Activated naive CD4-positive, alpha-beta T cell treated with anti-CD3 and anti-CD28 coated beads, Interleukin-2, amount 50 U/mL, for 72 hours (primary cell): ENCODE data around the gene ANKS1B. TPM values are rescaled to one million over a fixed set of nuclear protein-coding genes. Genes with fewer than 3 reads are reported as not detected.

Experiments used
- ATAC-seq, 2 donors: fragments of 150-1000 bp; cut with Tn5 transposase; 2 replicates each; pipeline ENCODE4 v1.10.0; 2021; ENCODE audit warnings: mild to moderate bottlenecking in 2 of 2, moderate library complexity in 2 of 2
- DNase-seq, 2 donors: peaks; one replicate each; pipeline ENCODE4 v3.0.0; 2021 to 2022; ENCODE audit warnings: low spot score in 2 of 2
- H3K27ac Mint-ChIP-seq, 2 donors: one replicate each; pipeline ENCODE4 v1.8.0; 2022; ENCODE audit warnings: mild to moderate bottlenecking in 2 of 2, mixed read lengths in 2 of 2
- H3K36me3 Mint-ChIP-seq, 2 donors: one replicate each; pipeline ENCODE4 v1.8.0; 2022; ENCODE audit warnings: mixed read lengths in 2 of 2
- H3K9me3 Mint-ChIP-seq, 2 donors: one replicate each; pipeline ENCODE4 v1.8.0; 2022; ENCODE audit warnings: mixed read lengths in 2 of 2
- total RNA-seq, 2 donors: library from RNA; stranded (reverse); gene quantifications; one replicate each; pipeline ENCODE4 v1.2.3, GENCODE V29; 2022

ANKS1B gene
- total RNA-seq, 2 donors from 2014 or later: 0.16 TPM; not detected in 1

- Mint-ChIP-seq H3K27ac (no peak overlapping the region), H3K9me3 (no peaks in the 10 kb centered on the region), H3K36me3 (no peaks in the 10 kb centered on the region)
- ATAC-seq (no peak), DNase-seq (no peak)
These were observed 1036.3 kb downstream of the ANKS1B start for GRCh38 chr12:98948343-98948949.

DNA sequence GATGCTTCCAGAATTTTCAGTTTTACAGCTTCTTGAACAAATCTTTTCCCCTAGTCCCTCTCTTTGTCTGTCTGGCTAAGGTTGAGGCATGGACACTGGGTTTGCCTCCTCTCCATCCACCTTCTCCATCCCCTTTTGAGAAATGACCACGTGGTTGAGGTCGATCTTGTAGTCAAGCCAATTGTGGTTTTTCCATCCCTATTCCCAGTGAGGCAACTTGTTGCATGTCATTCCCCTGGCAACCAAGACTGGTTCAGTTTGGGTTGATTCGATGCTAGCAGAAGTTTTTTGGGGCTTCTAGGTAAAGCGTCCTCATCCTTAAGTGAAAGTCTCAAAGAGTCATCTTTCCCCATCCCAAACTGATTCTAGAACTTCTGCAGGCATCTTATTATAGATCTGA is 1038.9 kb downstream of the ANKS1B start:
- Mint-ChIP-seq H3K27ac (no peak overlapping the region), H3K36me3 (no peaks in the 10 kb centered on the region), H3K9me3 (no peaks in the 10 kb centered on the region)
- DNase-seq: no peak
- no peak for ATAC-seq

DNA sequence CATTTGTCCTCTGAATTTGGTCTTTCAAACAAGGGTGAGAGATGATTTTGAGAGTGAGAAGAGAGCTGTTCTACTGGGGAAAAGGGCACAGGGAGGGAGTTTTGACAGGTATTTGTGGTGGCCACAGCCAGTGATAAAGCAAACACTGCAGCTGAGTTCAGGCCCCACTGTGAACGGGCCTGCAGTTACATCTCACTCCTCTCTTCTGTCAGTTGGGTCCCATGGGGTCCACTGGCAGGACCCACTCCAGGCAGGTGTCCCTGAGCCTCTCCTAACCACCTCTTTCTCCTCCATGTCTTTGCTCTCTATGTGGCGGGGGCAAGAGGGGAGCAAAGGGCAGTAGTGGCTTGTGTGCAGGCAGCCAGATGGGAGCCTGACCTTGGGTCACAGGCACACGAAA is 1044.8 kb downstream of the ANKS1B start:
- no peak for ATAC-seq
- DNase-seq: no peak
- Mint-ChIP-seq H3K36me3 (no peaks in the 10 kb centered on the region), H3K27ac (no peak overlapping the region), H3K9me3 (no peaks in the 10 kb centered on the region)

DNA sequence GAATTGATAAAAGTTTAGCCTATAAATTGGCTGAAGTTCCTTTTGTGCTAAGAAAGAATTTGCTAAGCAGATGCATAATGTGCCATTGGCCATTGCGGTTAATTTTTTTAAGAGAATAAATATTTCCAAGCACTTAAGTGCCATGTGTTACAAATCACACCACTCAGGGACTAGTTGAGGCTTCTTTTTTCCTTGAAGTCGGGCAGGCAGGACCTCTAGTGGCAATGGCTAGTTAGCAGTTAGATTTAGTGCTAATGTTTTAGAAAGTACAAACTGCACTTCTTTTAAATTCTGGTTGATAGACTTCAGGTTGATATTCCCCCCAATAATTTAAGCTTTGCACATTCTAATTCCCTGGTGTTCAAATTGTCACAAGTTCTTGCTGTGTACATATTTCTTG is 1045.4 kb downstream of the ANKS1B start:
- no peaks in the 10 kb centered on the region for H3K36me3 Mint-ChIP-seq
- DNase-seq (no peak), ATAC-seq (no peak)
- H3K9me3 Mint-ChIP-seq: no peaks in the 10 kb centered on the region
- H3K27ac Mint-ChIP-seq: no peak overlapping the region

DNA sequence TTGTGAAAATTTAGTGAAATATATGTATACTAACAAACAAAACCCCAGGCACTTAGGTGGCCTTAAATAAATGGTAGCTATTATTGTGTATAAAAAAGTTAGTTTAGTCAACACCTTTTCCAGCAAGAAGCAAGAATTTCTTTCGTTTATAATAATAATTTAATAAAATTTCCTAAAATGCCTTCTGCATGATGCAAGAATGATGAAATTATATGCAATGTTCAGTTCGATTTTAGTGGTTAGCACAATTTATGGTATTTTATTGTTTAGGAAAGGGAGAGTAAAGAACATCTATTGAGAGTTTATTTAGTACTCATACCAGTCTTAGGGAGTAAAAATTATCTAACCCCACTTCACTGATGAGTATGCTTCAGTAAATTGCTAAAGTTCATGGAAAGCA is 1048.9 kb downstream of the ANKS1B start:
- ATAC-seq (no peak), DNase-seq (no peak)
- no peak overlapping the region for H3K27ac Mint-ChIP-seq
- no peaks in the 10 kb centered on the region for H3K9me3 Mint-ChIP-seq
- no peaks in the 10 kb centered on the region for H3K36me3 Mint-ChIP-seq

GRCh38 chr12:98922871-98923270 is 1061.9 kb downstream of the ANKS1B start:
- H3K9me3 Mint-ChIP-seq: no peaks in the 10 kb centered on the region
- DNase-seq: no peak
- ATAC-seq: no peak
- H3K27ac Mint-ChIP-seq: no peak overlapping the region
- H3K36me3 Mint-ChIP-seq: no peaks in the 10 kb centered on the region

DNA sequence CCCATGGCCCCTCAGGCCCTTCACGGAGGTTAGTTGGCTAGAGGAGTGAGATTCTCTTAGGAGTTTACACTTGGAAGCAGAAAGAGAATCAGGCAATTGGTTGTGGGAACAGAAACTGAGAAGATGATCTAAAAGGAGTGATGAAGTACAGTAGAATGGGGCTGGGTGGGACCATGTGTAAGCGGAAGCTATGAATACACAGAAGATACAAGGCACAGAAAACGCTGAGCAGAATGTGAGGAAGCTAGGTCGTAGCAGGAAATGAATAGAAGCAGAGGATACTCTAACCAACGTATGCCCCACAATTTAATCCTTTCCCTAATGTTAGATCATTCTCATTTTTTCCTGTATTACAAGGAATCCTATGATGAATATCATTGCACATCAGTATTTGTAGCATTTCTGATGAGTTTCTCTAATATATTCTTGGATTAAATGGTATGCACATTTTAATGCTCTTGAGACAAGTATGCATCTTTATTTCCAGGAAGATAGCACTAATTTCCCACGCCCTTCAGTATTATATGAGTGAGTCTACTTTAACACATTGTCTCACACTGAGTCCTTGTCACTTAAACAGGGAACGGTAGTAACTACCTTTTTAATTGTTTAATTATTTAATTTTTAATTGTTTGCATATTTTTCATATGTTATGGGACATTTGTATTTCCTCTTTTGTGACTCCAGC is 1066.4 kb downstream of the ANKS1B start:
- peaks cover 0 to 6% of the 10 kb centered on the region in 2 donors for H3K9me3 Mint-ChIP-seq
- no peak overlapping the region for H3K27ac Mint-ChIP-seq
- ATAC-seq: no peak
- H3K36me3 Mint-ChIP-seq: no peaks in the 10 kb centered on the region
- DNase-seq: no peak

DNA sequence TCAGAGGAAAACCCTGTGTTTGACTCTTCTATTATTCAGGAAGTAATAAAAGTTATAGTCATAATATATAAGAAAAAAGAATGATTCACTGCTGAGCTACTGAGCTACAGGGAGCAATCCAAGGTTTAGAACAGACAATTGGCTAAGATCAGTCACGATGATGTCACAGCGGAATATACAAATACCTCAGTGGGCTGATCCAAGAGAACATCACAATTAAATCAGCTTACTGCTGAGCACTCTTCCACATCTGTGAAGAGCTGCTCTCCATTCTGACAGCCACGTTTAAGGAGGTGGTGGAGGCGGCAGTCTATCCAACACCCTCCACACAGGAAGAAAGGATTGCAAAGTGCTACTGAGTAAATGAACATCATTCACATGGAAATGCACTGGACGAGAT is 1068.6 kb downstream of the ANKS1B start:
- DNase-seq (no peak), ATAC-seq (no peak)
- Mint-ChIP-seq H3K27ac (no peak overlapping the region), H3K36me3 (no peaks in the 10 kb centered on the region), H3K9me3 (peaks cover 0 to 6% of the 10 kb centered on the region in 2 donors)

DNA sequence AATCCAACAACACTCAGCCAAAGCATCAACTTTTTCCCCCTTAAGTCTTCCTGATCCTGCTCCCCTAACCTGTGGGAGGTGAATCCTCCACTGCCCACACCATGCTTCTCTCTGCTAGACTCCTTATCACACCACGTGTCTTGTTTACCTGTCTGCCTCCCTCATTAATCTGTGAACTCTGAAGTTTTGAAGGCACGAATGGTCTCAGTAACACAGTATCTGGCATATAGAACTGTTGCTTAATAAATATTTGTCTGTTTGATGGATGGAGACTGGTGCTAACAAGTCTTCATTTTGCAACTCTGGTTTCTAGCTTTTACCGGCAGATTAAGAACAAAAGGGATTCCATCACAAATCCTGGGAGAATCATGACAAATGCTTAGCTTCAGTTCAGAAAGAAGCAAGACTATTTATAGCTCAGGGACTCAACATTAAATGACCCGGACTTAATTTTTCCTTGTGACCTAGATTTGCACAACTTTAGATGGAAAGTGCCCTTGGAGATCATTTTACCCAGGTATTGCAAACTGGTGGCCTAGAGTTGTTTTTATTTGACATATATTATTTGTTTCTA is 1072.2 kb downstream of the ANKS1B start:
- ATAC-seq (no peak), DNase-seq (no peak)
- H3K36me3 Mint-ChIP-seq: no peaks in the 10 kb centered on the region
- no peak overlapping the region for H3K27ac Mint-ChIP-seq
- H3K9me3 Mint-ChIP-seq: peaks cover 0 to 6% of the 10 kb centered on the region in 2 donors

DNA sequence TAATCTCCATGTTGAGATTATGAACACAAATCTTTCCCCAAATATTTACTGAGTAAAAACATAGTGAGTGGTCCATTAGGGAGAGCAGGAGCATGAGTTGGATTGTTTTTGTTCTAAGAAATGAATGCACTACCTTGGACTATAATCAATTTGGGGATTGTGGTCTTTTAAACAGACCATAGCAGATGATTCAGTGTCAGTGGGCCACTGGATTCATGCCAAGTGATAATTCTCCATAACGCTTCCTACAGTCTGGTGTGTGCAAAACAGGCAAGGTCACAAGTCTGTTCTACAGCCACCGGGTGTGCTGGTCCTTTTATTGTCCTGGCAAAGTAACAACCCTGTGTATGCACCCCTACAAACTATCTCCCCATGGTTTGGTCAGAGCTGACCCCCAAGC is 1073.3 kb downstream of the ANKS1B start:
- H3K9me3 Mint-ChIP-seq: peaks cover 0 to 6% of the 10 kb centered on the region in 2 donors
- no peak for DNase-seq
- no peaks in the 10 kb centered on the region for H3K36me3 Mint-ChIP-seq
- no peak overlapping the region for H3K27ac Mint-ChIP-seq
- no peak for ATAC-seq

DNA sequence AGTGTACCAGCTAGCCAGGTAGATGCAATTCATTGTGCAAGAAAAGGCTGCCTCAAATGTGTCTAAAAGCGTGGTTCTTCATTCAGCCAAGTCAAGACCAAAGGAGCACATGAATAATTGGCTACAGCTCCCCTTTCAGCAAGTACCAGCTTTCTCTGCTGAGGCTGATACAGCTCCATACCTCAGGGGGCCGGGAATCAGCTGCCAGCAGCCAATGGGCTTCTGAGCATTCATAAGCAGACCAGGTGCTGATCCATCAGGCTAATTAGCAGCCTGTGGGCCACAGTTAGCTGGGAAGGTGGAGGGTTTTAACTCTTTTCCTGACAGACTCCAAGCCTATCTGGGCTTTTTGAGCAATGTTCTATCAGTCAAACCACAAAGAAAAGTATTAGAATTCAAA is 1075.0 kb downstream of the ANKS1B start:
- Mint-ChIP-seq H3K27ac (no peak overlapping the region), H3K9me3 (peaks cover 0 to 1% of the 10 kb centered on the region in 2 donors), H3K36me3 (no peaks in the 10 kb centered on the region)
- ATAC-seq (no peak), DNase-seq (no peak)

GRCh38 chr12:98908866-98909265 is 1075.9 kb downstream of the ANKS1B start:
- Mint-ChIP-seq H3K36me3 (no peaks in the 10 kb centered on the region), H3K27ac (no peak overlapping the region), H3K9me3 (no peaks in the 10 kb centered on the region)
- no peak for DNase-seq
- no peak for ATAC-seq

- H3K9me3 Mint-ChIP-seq: peaks cover 0 to 3% of the 10 kb centered on the region in 2 donors
- no peak for DNase-seq
- no peak for ATAC-seq
- no peak overlapping the region for H3K27ac Mint-ChIP-seq
- no peaks in the 10 kb centered on the region for H3K36me3 Mint-ChIP-seq
These were observed 1080.9 kb downstream of the ANKS1B start for GRCh38 chr12:98903875-98904274.

DNA sequence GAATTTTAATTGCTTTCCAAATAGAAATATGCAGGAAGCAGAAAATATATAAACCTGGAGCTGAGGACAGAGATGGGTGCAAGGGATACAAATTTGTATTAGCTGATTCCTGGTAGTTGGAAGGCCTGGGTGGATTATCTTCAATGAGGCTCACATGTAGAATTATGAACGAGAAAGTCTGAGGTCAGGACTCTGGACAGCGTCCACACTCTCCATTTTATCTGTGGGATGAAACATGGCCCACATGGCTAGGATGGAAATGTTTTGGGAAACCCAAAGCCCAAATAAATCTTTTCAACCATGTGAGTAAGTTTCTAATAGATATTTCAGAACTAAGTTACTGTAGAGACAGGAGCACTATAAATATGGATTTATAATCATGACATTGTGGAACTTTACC is 1083.5 kb downstream of the ANKS1B start:
- ATAC-seq (no peak), DNase-seq (no peak)
- H3K9me3 Mint-ChIP-seq: peaks cover 0 to 3% of the 10 kb centered on the region in 2 donors
- H3K36me3 Mint-ChIP-seq: no peaks in the 10 kb centered on the region
- H3K27ac Mint-ChIP-seq: no peak overlapping the region

DNA sequence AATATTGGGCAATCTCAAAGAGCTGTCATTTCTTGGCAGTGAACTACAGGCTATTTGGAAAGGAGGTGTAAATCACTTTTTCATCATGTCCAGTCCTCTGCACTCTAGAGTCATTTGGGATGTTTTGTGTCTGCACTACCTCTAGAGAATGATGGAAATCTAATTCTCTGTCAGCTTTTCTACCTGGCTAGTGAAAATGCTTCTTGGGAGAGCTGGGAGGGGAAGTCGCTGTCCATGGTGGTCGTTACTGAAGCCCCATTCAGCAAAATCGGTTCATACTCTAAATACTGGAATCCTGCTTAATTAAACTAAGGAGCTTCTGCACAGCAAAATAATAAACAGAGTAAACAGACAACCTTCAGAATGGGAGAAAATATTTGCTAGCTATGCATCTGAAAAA is 1087.8 kb downstream of the ANKS1B start:
- peaks cover 0 to 12% of the 10 kb centered on the region in 2 donors for H3K36me3 Mint-ChIP-seq
- peaks cover 0 to 3% of the 10 kb centered on the region in 2 donors for H3K9me3 Mint-ChIP-seq
- ATAC-seq: no peak
- no peak for DNase-seq
- H3K27ac Mint-ChIP-seq: no peak overlapping the region

DNA sequence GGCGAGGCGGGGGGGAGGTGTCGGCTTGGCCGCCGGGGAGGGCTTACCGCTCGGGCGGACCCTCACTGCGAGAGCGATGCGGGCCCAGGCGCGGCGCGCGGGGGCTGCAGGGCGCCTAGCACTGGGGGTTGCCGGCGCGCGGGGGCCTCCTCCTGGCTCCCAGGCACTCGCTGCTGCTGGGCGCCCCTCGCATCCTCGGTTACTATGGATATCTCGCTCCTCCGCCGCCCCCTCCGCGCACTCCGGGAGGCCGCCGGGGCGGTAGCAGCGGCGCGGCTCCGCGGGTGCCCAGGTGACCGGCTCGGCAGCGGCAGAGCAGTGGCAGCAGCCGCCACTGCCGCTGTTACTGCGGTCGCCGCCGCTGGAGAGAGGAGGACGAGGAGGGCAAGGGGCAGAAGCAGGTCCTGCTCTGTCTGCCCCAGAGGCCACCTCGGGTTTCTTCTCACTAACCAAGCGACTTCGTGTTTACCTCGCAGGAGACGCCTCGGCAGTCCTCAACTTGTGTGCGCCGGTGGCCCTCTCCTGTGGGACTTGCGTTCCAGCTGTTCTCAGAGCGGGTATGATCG is 1089.6 kb downstream of the ANKS1B start:
- peaks cover 0 to under 1% of the 10 kb centered on the region in 2 donors for H3K9me3 Mint-ChIP-seq
- no peak overlapping the region for H3K27ac Mint-ChIP-seq
- peak in 1 of 2 donors; percentile 28 for ATAC-seq
- DNase-seq: peak in 1 of 2 donors; percentile 3
- peaks cover 0 to 12% of the 10 kb centered on the region in 2 donors for H3K36me3 Mint-ChIP-seq

GRCh38 chr12:98894412-98895085 is 1090.2 kb downstream of the ANKS1B start:
- peaks cover 0 to 12% of the 10 kb centered on the region in 2 donors for H3K36me3 Mint-ChIP-seq

More at GRCh38 chr12:98894412-98895085, 1090.2 kb downstream of the ANKS1B start:
- Mint-ChIP-seq H3K9me3 (no peaks in the 10 kb centered on the region), H3K27ac (no peak overlapping the region)
- DNase-seq (no peak), ATAC-seq (peak in 1 of 2 donors; percentile 28)
